ENCODE results near the gene MED7.

MED7 gene

DNA sequence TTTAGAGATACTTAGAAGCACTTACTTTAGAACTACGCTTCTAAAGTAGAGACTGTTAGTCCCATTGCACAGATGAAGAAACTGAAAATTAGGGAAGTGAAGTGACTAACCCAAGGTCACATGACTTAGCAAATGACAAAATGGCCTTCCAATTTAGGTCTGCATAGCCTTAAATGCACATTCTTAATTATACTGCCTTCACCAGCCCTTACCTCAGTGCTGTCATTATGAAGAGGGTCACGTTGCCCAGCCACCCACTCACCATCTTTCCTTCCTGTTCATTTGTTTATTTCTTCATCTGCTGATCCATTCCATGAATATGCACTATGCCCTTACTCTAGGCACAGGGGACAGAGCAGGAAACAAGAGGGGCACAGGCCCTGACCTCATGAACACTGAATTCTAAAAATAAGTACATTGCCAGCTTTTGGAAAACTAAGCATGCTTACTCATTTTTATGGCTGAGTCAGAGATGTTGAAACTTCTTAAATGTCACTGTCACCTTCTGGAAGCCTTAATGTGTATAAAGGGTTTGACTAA lies 42.5 kb downstream of the MED7 start:
- TF ChIP-seq CTCF (IDR thresholded peaks at IDR 0.05; ENCODE audit: low read depth, low read length), result no peak; the same call in 1 of the 2 replicates
- DNase-seq (ENCODE audit: extremely low read depth, low read depth), result no peak

DNA sequence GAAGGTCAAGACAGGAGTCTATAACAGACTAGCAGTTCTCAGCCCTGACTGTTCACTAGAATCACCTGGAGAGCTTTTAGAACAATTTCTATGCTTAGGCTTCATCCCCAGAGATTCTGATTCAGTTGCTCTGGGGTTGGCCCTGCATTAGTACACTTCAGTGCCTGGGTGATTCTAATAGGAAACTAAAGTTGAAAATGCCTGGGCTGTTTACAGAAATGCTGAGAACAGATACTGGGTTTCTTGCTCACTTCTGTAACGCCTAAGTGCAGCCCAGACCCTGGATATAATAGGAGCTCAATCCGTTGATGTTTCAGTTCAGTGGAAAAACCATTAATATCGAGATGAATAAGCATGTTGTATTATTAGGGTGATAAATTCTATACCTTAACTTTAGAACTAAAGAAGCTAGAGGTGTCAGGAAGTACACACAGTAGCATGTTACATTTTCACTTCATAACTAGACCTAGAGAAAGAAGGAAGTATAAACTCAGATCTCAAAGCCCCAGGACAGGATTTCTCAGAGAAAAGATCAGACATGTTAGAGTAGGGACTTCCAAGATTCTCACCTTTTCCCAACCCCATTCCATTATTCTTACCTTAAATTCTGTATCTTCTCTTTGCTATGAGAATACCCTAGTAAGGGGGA lies 54.2 kb downstream of the MED7 start:
- DNase-seq (ENCODE audit: extremely low read depth, low read depth), result no peak
- no peak for TF ChIP-seq CTCF (IDR thresholded peaks at IDR 0.05; ENCODE audit: low read depth, low read length)

All from AG09319 (cell line).